HG03280 (cell line): ENCODE data around the gene MYO18B.
"Not testable (repeated sequence)": the region's sequence is repeated elsewhere in the genome, so short reads cannot be mapped to it uniquely, and the experiment has no call there.

Experiments
- ATAC-seq: cut with Tn5 transposase; IDR thresholded peaks from one replicate; pipeline ENCODE4 v1.9.1; 2021; ENCODE audit warnings: mild to moderate bottlenecking, moderate library complexity; ENCODE audit not compliant: unreplicated experiment

MYO18B gene

GRCh38 chr22:25741692-25742626, at the start of gene MYO18B:
TSS of gene MYO18B (plus strand) at chr22:25742188. CDS start at chr22:25761093, 18,905 bp downstream.
- no peak for ATAC-seq

DNA sequence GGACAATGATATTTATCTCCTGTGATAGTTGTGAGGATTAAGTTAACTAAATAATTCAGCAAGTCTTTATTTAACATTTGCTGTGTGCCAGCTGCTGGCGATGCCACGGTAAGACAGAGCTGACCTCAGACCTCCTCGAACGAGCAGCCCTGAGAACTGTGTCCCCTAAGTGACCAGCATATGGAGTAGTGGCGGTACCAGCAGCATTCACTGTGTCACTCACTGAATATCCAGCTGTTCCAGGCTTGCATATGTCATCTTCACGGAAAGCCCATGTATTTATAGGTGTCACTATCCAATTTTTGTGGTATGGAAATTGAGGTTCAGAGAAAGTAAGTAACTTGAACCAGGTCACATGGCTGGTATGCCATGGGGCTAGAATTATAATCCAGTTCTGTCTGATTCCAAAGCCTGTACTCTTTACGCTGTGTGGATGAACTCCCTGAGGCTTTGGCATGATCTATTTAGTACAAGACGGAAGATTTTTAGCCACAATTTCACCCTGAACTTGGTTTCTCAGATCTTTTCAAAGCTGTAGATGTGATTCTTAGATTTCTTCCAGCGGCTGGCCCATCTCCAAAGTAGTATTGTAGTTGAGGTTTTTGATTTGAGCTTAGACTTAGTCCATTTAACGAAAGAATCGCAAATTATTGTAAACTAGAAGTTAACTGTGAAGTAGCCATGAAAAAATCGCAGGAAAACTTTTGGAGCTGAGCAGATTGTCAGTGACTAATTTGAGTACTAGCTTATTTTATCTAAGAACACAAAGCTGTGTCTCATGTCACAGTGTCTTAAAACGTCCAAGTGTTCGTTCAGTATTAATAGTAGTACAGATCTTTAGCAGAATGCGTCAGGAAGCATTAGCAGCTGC, 49.4 kb upstream of the MYO18B start:
- ATAC-seq, result no peak

- ATAC-seq, result no peak
Measured at GRCh38 chr22:25693268-25693565, 48.8 kb upstream of the MYO18B start.

DNA sequence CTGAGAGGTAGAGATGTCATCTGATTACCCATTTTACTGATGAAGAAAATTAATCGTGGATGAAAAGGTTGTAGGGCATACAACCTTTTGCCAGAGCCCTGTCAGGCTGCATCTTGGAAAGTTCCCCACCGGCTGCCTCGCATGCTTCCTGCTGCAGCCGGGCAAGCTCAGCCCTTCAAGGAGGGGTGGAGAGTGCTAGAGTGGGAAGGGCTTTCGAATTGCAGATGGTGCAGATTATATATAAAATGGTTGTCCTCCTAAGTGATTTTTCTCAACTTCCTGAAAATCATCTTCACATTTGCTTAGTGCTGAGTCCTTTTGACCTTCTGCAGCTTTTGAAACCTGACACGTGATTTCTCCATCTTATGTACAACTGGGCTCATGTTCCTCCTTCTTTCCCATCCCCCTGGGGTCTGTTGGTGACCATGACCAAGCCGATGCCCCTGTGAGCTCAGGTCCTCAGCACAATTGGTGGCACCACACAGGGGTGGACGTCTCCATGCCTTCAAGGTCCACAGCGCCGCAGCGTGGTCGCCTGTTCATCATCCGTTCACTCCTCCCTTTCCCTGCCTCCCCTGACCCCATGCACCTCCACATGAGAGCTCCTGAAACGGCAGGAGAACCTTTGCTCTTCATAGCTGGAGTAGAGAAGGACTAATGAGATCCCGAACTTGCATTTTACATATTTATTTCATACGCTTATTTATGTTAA, 47.6 kb upstream of the MYO18B start:
- ATAC-seq, result no peak

DNA sequence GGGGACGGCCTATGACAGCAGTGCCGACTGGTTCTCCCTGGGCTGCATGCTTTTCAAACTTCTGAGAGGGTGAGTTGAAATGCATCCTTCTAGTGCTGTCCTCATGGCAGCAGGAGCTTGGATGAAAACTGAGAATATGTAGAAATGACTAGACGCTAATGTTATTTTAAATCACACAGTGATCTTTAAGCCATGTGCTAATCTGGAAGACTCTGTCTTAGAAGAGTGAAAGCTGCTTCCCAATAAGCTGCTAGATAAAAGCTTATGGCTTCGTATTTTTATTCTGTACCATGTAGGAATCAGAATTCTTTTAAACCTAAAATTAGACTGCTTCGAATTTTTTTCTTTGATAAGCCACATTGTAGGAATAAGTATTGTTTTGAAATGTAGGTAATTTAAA, 46.8 kb upstream of the MYO18B start:
- ATAC-seq, result no peak

GRCh38 chr22:25696763-25697162, 45.2 kb upstream of the MYO18B start:
- ATAC-seq, result no peak

GRCh38 chr22:25697181-25697664, 44.8 kb upstream of the MYO18B start:
- no peak for ATAC-seq

DNA sequence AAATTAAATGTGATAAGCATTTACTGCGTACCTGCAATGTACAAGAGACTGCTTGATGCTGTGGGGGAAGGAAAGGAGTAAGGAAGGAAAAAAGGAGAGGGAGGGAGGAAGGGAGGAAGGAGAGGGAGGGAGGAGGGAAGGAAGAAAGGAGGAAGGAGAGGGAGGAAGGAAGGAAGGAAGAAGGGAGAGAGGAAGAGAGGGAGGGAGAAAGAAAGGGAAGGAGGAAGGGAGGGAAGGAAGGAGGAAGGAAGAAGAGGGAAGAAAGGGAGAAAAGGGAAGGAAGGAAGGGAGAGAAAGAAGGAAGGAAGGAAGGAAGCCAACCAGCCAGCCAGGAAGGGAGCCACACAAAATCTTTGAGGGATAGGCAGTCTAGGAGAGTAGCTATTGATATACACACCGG, 44.0 kb upstream of the MYO18B start:
- no peak for ATAC-seq

GRCh38 chr22:25698461-25698860, 43.5 kb upstream of the MYO18B start:
- ATAC-seq, result no peak

DNA sequence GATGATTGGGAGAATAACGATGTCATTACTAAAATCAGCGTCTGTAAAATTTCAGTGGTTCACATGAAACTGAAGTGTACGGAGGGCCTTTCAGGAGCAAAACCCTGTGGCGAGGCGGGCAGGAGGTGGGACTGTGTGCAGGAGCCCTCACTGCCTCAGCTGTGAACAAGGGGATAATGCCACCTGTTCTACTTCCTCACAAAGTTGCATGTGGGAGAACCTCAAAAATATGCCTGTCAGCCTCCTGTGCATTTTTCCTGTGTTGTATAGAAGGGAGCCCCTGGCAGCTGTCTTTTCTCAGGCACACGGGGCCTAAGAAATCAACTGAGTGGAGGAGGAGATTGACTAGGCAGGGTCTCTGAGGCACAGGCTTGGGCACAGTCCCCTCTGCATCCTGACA, 43.0 kb upstream of the MYO18B start:
- ATAC-seq, result no peak

- ATAC-seq, result no peak
Measured at GRCh38 chr22:25701056-25701780, 40.8 kb upstream of the MYO18B start.

DNA sequence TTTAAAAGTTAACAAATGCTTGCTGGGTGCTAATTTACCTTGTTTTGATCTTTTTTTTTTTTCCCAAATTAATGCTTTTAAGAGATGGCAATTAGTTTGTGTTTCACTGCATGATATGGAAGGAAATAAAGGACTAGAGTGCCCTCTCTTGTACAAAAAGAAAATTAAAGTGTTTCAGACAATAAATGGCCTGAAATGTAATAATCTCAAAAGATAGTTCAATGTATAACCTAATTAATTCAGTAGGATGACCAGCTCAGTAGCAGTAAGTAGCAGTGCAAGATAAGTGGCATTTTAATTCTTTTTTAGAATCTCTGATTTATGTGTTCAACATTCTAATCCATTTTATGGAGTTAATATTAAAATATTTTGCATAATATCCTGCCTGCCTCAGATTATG, 39.9 kb upstream of the MYO18B start:
- no peak for ATAC-seq

GRCh38 chr22:25702571-25703167, 39.3 kb upstream of the MYO18B start:
- ATAC-seq, result no peak

GRCh38 chr22:25704701-25705100, 37.3 kb upstream of the MYO18B start:
- ATAC-seq, result no peak

- no peak for ATAC-seq
Measured at GRCh38 chr22:25706197-25706596, 35.8 kb upstream of the MYO18B start.

- ATAC-seq, result not testable (repeated sequence)
Measured at GRCh38 chr22:25708430-25708829, 33.6 kb upstream of the MYO18B start.

DNA sequence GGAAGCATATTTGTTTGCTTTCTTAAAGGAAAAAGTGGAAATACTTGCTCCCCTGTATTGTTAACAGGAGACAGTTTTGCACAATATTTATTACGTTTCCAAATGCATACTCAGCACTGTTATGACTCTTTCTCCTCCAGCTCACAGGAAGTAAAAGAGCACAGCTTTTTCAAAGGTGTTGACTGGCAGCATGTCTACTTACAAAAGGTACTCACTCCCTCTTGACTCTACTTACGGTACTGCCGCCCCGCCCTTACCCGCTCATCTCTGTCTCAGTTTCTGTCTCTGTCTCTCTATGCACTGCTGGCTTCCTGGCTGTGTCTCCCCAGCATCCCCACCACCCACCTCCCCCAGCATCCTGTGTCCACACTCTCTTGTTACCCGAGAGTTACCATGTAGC, 32.2 kb upstream of the MYO18B start:
- no peak for ATAC-seq

DNA sequence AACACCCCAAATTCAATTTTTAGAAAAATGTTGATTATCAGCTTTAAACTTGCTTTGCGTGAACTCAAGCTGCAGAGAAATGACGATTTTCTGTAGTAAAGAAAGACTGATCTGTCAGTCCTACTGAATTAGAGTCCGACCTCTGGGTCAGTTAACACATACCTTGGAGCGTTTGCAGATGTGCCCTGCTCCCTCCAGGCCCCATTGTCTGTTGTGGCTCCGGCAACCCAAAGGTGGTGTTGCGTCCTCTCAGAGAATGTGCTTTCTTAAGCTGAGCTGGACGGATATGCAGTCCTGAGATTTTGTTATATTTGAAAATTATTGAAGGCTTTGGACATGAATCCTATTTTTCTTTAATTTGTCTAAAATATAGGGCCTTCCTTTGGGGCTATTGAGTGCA, 31.5 kb upstream of the MYO18B start:
- no peak for ATAC-seq

DNA sequence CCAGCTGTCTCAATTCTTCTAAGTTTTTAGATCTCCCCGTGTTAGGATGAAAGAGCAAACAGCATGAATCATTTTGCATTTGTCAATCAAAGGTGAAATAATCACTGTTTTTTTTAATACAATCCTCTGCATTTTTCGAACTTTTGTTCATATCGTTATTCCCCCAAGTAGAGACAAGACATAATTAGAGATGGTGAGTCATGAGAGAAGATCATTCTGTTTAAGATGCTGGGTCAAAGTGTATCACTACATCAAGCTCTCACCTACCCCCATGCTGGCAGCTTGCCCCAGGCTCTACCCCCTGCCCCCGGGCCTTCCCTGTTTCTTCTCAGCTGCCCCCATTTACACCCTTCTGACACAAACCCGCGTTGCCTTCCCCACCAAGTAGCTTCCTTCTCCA, 30.5 kb upstream of the MYO18B start:
- ATAC-seq, result no peak
